Measurements from ENCODE around the gene ADSS2.
A peak's percentile ranks its signal among the peaks of the same experiment; 100 is the strongest.

Gene ADSS2

DNA sequence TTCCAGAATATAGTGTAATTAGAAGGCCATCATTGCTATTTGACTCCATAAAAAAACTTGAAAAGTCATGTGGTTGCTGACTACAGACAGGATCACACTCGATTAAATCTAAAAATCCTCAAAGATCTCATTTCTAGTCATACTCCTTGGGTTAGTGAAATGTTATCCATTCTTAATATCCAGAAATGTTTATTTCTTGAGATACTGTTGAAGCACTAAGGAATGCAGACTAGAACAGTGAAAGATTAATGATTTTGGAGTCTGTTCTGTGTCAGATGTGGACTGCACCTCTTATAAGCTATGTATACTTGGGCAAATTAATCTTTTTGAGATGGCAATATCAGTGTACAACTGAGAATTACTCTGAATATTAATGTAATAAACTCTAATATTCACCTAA lies 65.1 kb downstream of the ADSS2 start:
- Histone ChIP-seq H3K4me1 (ENCODE audit: control insufficient read depth, insufficient read depth, low read length) (no peaks in the 10 kb centered on the region), H3K4me3 (ENCODE audit: low read depth, low read length) (no peak overlapping the region), H3K27ac (ENCODE audit: extremely low read depth, low read depth, low read length) (no peak overlapping the region), H3K9me3 (ENCODE audit: control insufficient read depth, insufficient read depth, low read depth, low read length) (no peaks in the 10 kb centered on the region), H3K36me3 (ENCODE audit: control insufficient read depth in 2 of 2, insufficient read depth in 1 of 2, low read length in 2 of 2) (no peaks in the 10 kb centered on the region)
- TF ChIP-seq, protein P1, sequence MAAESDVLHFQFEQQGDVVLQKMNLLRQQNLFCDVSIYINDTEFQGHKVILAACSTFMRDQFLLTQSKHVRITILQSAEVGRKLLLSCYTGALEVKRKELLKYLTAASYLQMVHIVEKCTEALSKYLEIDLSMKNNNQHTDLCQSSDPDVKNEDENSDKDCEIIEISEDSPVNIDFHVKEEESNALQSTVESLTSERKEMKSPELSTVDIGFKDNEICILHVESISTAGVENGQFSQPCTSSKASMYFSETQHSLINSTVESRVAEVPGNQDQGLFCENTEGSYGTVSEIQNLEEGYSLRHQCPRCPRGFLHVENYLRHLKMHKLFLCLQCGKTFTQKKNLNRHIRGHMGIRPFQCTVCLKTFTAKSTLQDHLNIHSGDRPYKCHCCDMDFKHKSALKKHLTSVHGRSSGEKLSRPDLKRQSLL (tag by site-specific recombination; IDR thresholded peaks at IDR 0.05): no peak
- no peak for TF ChIP-seq ZNF48 (tag by site-specific recombination; IDR thresholded peaks at IDR 0.05)
- no peak for TF ChIP-seq ZNF529 (tag by site-specific recombination; IDR thresholded peaks at IDR 0.05; ENCODE audit: insufficient replicate concordance)
- no peak for TF ChIP-seq ZNF660 (tag by site-specific recombination; IDR thresholded peaks at IDR 0.05)
- TF ChIP-seq ZNF10 (tag by site-specific recombination; IDR thresholded peaks at IDR 0.05): no peak
- TF ChIP-seq ZNF670 (tag by site-specific recombination; IDR thresholded peaks at IDR 0.05; ENCODE audit: low read depth): no peak
- TF ChIP-seq ZNF433 (tag by site-specific recombination; IDR thresholded peaks at IDR 0.05; ENCODE audit: low read depth): no peak
- CTCF ChIA-PET: no interaction called here
- POLR2A ChIA-PET: no interaction called here

DNA sequence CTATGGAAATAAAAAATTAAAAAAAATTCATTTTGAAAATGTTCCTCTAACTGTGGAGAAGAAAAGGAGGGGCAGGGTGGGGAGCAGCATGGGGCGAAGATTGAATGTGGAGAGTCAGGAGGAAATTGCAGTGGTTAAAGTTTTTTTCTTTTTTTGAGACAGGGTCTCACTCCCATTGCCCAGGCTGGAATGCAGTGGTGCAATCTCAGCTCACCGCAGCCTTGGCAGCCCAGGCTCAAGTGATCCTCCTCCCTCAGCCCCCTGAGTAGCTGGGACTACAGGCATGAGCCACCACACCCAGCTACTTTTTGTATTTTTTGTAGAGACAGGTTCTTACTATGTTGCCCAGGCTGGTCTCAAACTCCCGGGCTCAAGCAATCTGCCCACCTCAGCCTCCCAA lies 67.6 kb downstream of the ADSS2 start:
- TF ChIP-seq EGR2 (tag by site-specific recombination; IDR thresholded peaks at IDR 0.05; ENCODE audit: low read depth): no peak
- TF ChIP-seq ZNF292 (tag by site-specific recombination; IDR thresholded peaks at IDR 0.05; ENCODE audit: borderline replicate concordance, low read depth): no peak
- TF ChIP-seq ZNF404 (tag by site-specific recombination; IDR thresholded peaks at IDR 0.05): no peak
- no peak for TF ChIP-seq ZNF132 (tag by site-specific recombination; IDR thresholded peaks at IDR 0.05; ENCODE audit: borderline replicate concordance)
- no peak for TF ChIP-seq ZNF48 (tag by site-specific recombination; IDR thresholded peaks at IDR 0.05)
- Histone ChIP-seq H3K27ac (ENCODE audit: extremely low read depth, low read depth, low read length) (no peak overlapping the region), H3K4me3 (ENCODE audit: low read depth, low read length) (no peak overlapping the region), H3K4me1 (ENCODE audit: control insufficient read depth, insufficient read depth, low read length) (no peaks in the 10 kb centered on the region), H3K36me3 (ENCODE audit: control insufficient read depth in 2 of 2, insufficient read depth in 1 of 2, low read length in 2 of 2) (no peaks in the 10 kb centered on the region), H3K9me3 (ENCODE audit: control insufficient read depth, insufficient read depth, low read depth, low read length) (no peaks in the 10 kb centered on the region)
- ChIA-PET POLR2A (no interaction called here), CTCF (no interaction called here)

DNA sequence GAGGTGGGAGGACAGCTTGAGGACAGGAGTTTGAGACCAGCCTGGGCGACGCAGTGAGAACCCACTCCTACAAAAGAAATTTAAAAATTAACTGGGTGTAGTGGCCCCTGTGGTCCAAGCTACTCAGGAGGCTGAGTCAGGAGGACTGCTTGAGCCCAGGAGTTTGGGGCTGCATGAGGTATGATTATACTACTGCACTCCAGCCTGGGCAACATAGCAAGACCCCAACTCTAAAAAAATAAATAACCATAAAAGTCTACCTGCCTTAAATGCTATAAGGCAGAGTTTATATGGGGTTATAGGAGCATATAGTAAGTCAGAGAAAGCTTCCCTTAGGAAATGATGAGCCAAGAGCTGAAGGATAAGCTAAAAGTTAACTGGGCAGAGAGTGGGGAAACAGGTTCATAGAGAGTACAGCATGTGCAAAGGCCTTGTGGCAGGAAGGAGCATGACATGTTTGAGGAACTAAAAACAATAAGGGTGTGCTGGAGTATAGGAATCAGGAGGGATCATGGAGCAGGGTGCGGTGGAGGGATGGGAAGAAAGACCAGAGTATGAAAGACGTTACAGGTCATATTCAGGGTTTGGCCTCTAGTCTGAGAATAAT lies 68.3 kb downstream of the ADSS2 start:
- Histone ChIP-seq H3K9me3 (ENCODE audit: control insufficient read depth, insufficient read depth, low read depth, low read length) (no peaks in the 10 kb centered on the region), H3K4me3 (ENCODE audit: low read depth, low read length) (no peak overlapping the region), H3K36me3 (ENCODE audit: control insufficient read depth in 2 of 2, insufficient read depth in 1 of 2, low read length in 2 of 2) (no peaks in the 10 kb centered on the region), H3K4me1 (ENCODE audit: control insufficient read depth, insufficient read depth, low read length) (no peaks in the 10 kb centered on the region), H3K27ac (ENCODE audit: extremely low read depth, low read depth, low read length) (no peak overlapping the region)
- POLR2A ChIA-PET: no interaction called here
- TF ChIP-seq, protein P2, sequence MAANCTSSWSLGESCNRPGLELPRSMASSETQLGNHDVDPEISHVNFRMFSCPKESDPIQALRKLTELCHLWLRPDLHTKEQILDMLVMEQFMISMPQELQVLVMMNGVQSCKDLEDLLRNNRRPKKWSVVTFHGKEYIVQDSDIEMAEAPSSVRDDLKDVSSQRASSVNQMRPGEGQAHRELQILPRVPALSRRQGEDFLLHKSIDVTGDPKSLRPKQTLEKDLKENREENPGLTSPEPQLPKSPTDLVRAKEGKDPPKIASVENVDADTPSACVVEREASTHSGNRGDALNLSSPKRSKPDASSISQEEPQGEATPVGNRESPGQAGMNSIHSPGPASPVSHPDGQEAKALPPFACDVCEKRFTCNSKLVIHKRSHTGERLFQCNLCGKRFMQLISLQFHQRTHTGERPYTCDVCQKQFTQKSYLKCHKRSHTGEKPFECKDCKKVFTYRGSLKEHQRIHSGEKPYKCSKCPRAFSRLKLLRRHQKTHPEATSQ (tag by site-specific recombination; IDR thresholded peaks at IDR 0.05): no peak
- TF ChIP-seq ZNF654 (tag by site-specific recombination; IDR thresholded peaks at IDR 0.05; ENCODE audit: low read depth): no peak
- TF ChIP-seq BCL11B (tag by site-specific recombination; IDR thresholded peaks at IDR 0.05; ENCODE audit: low read depth): no peak
- TF ChIP-seq ZNF488 (tag by site-specific recombination; IDR thresholded peaks at IDR 0.05): no peak
- no peak for TF ChIP-seq ZNF792 (tag by site-specific recombination; IDR thresholded peaks at IDR 0.05)
- peak; percentile 62; the same call in 1 of the 2 replicates for TF ChIP-seq ZNF121 (tag by site-specific recombination; IDR thresholded peaks at IDR 0.05)
- TF ChIP-seq GLI4 (tag by site-specific recombination; IDR thresholded peaks at IDR 0.05): no peak
- no peak for TF ChIP-seq ZNF2 (tag by site-specific recombination; IDR thresholded peaks at IDR 0.05)
- no peak for TF ChIP-seq KLF7 (tag by site-specific recombination; IDR thresholded peaks at IDR 0.05; ENCODE audit: borderline replicate concordance)
- peak; percentile 72 for TF ChIP-seq ZNF623 (tag by site-specific recombination; IDR thresholded peaks at IDR 0.05)
- TF ChIP-seq ZNF624 (tag by site-specific recombination; IDR thresholded peaks at IDR 0.05): no peak
- CTCF ChIA-PET: no interaction called here
